Brain microvascular endothelial cell (primary cell): Measurements from ENCODE around the gene SEC61A1.
A peak's percentile ranks its signal among the peaks of the same experiment; 100 is the strongest.

ENCODE experiments used
- DNase-seq: peaks from one replicate; pipeline ENCODE4 v3.0.0-alpha.2; 2020
- H3K27ac ChIP-seq: fragments of 250-450 bp; sonication (Bioruptor Pico); 2 replicates; pipeline ENCODE4 v1.5.1; 2020; ENCODE audit warnings: mild to moderate bottlenecking, moderate library complexity
- H3K27me3 ChIP-seq: fragments of 250-450 bp; sonication (Bioruptor Pico); replicated peaks from 2 replicates; pipeline ENCODE4 v1.5.1; 2020; ENCODE audit warnings: mild to moderate bottlenecking
- H3K36me3 ChIP-seq: fragments of 250-450 bp; sonication (Bioruptor Pico); replicated peaks from 2 replicates; pipeline ENCODE4 v1.5.1; 2020; ENCODE audit warnings: mild to moderate bottlenecking
- H3K4me3 ChIP-seq: 2 replicates; pipeline ENCODE4 v1.5.1; 2011; ENCODE audit warnings: low read depth, mild to moderate bottlenecking, control low read depth, low read length, moderate library complexity
- in situ Hi-C: cut with HindIII; loops from 2 replicates; pipeline ENCODE4 v1.10.0; 2017; ENCODE audit warnings: low sequenced_read_pairs, low pct_ligation_motif_present
- TF ChIP-seq, protein P1 (sequence below): IDR thresholded peaks from 2 replicates; pipeline ENCODE4 v1.5.1; 2011; ENCODE audit warnings: low read depth, mild to moderate bottlenecking, moderate library complexity, low read length, control low read depth, inconsistent platforms; ENCODE audit errors: missing control alignments

SEC61A1 gene

DNA sequence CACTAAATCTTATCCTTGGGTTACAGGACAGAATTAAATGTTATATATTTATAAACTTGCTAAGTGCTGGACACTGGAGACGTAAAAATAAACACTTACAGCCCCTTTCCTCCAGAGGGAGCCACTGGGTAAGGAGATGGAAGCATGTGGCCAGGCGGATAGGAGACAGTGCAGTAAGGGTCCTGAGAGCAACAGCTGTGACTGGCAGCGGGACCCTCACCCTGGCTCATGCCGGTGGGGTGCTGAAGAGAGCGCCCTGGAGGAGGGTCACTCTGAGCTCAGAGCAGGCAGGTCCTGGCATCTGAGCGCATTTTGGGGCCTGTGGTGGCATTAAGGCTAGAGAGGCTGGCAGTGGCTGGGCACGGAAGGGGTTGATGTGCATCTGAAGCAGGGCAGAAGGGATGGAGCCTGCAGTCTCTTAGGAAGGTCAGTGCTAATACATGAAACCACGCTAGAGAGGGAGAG lies 16.0 kb downstream of the SEC61A1 start:
- TF ChIP-seq, protein P1, sequence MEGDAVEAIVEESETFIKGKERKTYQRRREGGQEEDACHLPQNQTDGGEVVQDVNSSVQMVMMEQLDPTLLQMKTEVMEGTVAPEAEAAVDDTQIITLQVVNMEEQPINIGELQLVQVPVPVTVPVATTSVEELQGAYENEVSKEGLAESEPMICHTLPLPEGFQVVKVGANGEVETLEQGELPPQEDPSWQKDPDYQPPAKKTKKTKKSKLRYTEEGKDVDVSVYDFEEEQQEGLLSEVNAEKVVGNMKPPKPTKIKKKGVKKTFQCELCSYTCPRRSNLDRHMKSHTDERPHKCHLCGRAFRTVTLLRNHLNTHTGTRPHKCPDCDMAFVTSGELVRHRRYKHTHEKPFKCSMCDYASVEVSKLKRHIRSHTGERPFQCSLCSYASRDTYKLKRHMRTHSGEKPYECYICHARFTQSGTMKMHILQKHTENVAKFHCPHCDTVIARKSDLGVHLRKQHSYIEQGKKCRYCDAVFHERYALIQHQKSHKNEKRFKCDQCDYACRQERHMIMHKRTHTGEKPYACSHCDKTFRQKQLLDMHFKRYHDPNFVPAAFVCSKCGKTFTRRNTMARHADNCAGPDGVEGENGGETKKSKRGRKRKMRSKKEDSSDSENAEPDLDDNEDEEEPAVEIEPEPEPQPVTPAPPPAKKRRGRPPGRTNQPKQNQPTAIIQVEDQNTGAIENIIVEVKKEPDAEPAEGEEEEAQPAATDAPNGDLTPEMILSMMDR: peak; percentile 76
- in situ Hi-C loops: no loop called here
- Histone ChIP-seq H3K4me3 (no peak overlapping the region), H3K27ac (no peak overlapping the region), H3K36me3 (peaks cover 94% of the 10 kb centered on the region), H3K27me3 (no peaks in the 10 kb centered on the region)
- DNase-seq: no peak

DNA sequence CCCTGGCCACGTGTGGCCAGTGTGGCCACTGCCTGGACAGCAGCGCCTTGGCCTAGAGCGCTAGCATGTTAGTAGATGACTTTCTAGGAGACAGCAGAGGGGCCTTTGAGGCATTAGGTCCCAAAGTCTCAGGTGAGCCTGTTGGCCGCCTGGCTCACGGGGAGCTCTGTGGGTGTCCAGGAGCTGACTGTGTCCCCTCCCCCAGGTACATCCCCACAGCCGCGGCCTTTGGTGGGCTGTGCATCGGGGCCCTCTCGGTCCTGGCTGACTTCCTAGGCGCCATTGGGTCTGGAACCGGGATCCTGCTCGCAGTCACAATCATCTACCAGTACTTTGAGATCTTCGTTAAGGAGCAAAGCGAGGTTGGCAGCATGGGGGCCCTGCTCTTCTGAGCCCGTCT lies 17.0 kb downstream of the SEC61A1 start:
- in situ Hi-C loops: no loop called here
- Histone ChIP-seq H3K4me3 (no peak overlapping the region), H3K27me3 (no peaks in the 10 kb centered on the region), H3K27ac (no peak overlapping the region), H3K36me3 (peaks cover 83% of the 10 kb centered on the region)
- no peak for DNase-seq
- TF ChIP-seq, protein P1: no peak

DNA sequence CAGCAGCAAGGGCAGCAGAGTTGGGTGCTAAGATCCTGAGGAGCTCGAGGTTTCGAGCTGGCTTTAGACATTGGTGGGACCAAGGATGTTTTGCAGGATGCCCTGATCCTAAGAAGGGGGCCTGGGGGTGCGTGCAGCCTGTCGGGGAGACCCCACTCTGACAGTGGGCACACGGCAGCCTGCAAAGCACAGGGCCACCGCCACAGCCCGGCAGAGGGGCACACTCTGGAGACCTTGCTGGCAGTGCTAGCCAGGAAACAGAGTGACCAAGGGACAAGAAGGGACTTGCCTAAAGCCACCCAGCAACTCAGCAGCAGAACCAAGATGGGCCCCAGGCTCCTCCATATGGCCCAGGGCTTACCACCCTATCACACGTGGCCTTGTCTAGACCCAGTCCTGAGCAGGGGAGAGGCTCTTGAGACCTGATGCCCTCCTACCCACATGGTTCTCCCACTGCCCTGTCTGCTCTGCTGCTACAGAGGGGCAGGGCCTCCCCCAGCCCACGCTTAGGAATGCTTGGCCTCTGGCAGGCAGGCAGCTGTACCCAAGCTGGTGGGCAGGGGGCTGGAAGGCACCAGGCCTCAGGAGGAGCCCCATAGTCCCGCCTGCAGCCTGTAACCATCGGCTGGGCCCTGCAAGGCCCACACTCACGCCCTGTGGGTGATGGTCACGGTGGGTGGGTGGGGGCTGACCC lies 18.8 kb downstream of the SEC61A1 start:
- Histone ChIP-seq H3K27ac (no peak overlapping the region), H3K27me3 (no peaks in the 10 kb centered on the region), H3K4me3 (no peak overlapping the region), H3K36me3 (peaks cover 67% of the 10 kb centered on the region)
- in situ Hi-C loops: no loop called here
- TF ChIP-seq, protein P1: no peak
- DNase-seq: no peak

DNA sequence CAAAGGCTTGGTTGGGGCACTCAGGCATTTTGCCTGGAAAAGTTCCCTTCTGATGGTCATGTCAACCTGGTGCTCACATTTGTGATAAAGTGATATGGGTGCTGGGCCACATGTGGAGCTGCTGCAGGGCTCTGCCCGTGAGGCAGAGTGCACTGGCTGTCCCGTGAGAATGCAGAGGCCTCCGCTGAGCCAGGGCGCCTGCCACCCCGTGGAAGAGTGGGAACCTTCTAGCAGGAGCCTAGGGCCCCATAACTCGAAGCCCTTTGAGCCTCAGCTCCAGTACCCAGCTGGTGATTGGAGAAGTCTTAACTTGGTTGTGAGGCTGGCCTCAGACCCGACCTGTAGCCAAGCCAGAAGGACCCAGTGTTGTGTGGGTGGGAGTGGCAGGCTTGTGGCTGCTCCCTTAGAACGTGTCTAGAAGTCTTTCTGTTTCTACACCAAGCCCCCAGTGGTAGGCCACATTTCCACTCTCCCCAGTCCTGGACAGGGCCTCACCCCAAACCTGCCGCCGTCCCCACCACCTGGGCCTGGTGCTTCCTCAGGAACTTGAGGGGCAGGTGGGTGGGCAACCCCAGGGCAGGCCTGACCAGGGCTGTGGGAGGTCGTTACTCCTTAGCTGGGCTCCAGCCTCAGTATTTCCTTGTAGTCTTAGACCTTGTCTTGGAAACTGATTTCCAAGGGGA lies 19.7 kb downstream of the SEC61A1 start:
- no peak overlapping the region for H3K4me3 ChIP-seq
- H3K27ac ChIP-seq: no peak overlapping the region
- no peak for DNase-seq
- TF ChIP-seq, protein P1: no peak
- in situ Hi-C loops: no loop called here
- H3K27me3 ChIP-seq: no peaks in the 10 kb centered on the region
- H3K36me3 ChIP-seq: peaks cover 59% of the 10 kb centered on the region

DNA sequence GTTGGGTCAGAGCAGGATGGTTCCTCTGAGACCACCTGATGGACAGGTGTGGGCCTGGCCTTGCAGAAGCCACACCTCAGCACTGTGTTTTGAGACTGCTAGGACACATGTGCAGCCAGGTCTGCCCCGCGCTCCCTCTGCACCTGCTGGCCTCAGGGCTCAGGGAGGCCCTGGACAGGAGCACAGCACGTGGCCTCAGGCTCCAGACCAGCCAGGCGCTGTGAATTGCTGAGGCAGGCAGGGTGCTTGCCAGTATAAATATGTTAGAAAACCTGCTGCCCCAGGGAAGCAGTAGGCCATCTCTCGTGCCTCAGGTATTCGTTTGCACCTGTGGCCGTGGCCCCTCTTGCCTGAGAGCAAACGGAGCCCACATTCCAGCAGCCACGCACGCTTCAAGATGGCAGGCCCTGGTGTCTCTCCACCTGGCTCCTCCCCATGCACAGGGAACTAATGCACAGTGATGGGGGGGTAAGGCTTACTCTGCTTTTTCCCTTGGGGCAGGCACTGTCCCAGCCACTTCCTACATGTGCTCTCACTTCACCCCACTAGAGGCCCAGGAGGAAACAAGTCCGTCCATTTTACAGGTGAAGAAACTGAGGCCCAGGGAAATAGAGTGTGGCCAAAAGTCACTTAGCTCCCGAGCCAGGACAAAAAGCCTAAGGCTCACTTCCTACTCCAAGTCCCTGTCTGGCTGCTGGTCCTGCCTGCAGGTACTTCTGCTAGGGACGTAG lies 20.4 kb downstream of the SEC61A1 start:
- in situ Hi-C loops: no loop called here
- DNase-seq: no peak
- TF ChIP-seq, protein P1: no peak
- no peak overlapping the region for H3K4me3 ChIP-seq
- H3K27me3 ChIP-seq: no peaks in the 10 kb centered on the region
- H3K36me3 ChIP-seq: peaks cover 52% of the 10 kb centered on the region
- no peak overlapping the region for H3K27ac ChIP-seq
